GM19468 (cell line): Measurements from ENCODE around the gene CDKL2.

Experiments
- ATAC-seq: cut with Tn5 transposase; IDR thresholded peaks from one replicate; pipeline ENCODE4 v1.9.1; 2021; ENCODE audit warnings: mild to moderate bottlenecking, moderate library complexity, moderate number of reproducible peaks; ENCODE audit not compliant: unreplicated experiment; ENCODE audit errors: extremely low read depth

The CDKL2 gene

GRCh38 chr4:75643651-75644050 lies 13.3 kb upstream of the CDKL2 start:
- ATAC-seq: no peak

DNA sequence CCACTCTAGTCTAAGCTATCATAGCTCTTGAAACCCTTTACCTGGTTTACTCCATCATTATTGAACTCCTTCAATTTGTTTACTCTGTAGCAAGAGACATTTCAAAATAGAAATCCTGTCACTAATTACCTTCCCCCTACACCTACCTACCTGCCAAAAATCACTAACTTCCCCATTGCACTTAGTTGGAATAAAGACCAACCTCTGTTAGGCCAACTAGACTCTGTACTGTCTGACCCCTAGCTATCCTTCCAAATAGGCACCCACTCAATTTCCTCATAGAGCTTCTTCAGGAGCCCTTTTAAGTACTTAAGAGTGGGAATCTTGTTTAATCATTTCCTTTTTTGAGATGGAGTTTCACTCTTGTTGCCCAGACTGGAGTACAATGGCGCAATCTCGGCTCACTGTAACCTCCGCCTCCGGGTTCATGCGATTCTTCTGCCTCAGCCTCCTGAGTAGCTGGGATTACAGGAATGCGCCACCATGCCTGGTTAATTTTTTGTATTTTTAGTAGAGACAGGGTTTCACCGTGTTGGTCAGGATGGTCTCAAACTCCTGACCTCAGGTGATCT lies 8.9 kb upstream of the CDKL2 start:
- ATAC-seq: no peak

GRCh38 chr4:75637827-75638226 lies 7.5 kb upstream of the CDKL2 start:
- no peak for ATAC-seq

- no peak for ATAC-seq
These were observed 6.8 kb upstream of the CDKL2 start for GRCh38 chr4:75637176-75637575.

DNA sequence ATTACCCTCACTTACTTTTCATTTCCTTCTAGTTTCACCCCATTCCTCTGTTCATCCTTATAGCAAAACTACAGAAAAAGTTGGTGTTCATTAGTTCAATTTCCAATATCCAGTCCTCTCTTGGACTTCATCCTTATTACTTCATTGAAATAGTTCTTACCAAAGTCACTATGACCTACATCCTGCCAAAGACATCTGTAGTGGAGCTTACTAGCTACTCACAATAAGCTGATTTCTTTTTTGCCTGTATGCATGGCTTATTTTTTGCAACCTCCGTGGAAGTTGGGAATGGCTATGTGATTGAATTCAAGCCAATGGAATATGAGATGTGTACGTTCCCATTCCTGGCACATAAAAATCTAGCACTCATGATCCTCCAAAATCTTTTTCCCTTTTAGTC lies 4.6 kb upstream of the CDKL2 start:
- ATAC-seq: no peak

DNA sequence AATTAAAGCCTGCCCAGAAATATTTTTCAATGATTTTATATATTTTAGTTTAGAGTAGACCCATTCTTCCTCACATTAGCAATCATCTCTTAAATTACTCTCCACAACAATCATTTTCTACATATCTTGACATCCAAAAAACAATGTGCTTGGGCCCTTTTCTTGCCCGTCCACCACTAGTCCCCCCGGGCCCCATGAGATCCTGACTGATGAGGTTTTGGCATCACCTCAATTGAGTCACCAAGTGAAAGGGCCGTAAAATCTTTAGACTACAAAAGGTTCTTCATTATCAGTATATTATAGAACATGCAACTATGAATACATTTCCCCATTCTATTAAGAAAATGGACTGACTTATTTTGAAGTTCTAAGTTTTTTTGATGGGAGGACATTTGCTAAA lies 4.0 kb upstream of the CDKL2 start:
- no peak for ATAC-seq

DNA sequence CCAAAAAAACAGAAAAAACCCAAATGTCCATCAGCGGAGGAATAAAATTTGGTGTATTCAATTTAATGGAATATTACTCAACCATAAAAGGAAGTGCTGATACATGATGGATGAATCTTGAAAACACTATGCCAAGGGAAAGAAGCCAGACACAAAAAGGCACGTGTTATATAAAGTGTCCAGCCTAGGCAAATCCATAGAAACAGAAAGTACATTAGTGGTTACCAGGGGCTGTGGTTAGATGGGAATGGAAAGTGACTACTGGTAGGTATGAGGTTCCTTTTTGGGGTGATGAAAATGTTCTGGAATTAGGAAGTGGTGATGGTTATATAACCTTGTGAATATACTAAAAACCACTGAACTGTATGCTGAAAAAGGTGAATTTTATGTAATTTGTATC lies 3.5 kb upstream of the CDKL2 start:
- ATAC-seq: no peak

DNA sequence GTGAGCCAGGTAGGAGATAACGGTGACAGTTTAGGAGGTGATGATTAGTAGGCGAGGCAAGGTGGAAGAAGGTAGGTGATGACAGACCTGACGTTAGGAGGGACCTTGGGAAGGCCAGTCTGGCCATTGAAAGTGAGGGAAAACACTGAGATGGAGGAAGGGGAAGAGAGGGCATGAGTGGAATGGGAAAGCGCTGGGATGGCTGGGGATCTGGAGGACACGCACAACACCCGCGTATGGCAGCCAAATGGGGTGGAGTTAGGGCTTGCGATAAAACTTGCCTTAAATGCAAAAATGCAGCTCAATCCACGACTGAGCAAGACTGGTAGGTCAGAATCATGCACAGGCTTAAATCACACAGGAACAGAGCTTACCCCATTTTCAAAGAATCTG lies 605 bp upstream of the CDKL2 start:
- no peak for ATAC-seq

DNA sequence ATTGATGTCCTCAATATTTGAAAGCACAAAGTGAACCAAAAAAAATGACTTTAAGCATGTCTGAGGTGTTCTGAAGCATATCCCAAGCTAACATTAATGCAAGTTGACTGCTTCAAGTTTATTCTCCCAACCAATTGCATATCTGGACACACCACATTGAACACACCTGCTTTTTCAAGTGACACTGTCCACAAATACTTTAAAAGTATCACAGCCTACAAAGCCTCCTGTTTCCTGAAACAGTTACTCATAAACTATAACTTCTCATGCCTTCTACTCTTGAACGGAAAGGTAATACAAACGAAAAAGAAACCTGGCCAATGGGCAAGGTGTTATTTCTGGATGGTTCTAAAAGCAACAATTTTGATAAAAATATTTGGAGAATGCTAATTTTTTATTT lies 1.1 kb downstream of the CDKL2 start:
- ATAC-seq: no peak

- ATAC-seq: no peak
These were observed 7.3 kb downstream of the CDKL2 start for GRCh38 chr4:75623026-75623425.

GRCh38 chr4:75621715-75622114 lies 8.6 kb downstream of the CDKL2 start:
- no peak for ATAC-seq

DNA sequence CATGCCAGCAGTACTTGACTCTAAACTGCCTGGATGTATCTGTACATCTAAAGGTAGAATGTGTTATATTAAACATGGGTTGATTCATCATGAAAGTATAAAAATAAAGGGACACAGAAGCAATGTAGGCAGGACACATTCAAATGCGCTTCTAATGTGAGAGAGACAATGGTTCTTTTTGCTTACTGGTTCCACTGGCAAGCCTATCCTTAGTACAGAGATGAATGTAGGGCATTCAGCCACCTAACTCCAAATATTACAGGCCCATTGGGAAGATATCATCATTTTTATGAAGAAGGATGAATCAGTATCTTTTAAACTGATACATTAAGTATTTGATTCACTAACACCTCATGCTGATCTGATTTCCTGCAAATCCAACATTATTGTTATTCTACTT lies 18.0 kb downstream of the CDKL2 start:
- ATAC-seq: no peak

- no peak for ATAC-seq
These were observed 24.4 kb downstream of the CDKL2 start for GRCh38 chr4:75605928-75606327.

DNA sequence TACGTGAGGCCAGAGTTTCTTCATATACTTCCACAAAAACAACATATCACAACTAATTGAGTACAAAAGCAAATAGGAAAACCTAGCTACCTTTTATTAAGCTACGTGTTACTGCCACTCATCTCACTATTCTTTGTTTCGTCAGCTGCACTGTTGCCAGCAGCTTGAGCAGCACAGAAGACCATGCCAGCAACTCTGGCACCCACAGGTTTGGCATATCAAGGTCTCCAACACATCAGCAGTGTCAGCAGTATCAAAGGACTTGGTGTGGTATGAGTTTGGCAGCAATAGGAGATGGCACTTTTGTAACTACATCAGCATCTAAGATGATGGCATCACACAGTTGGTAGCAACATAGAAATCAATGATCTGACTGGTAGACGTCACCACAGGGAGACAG lies 30.7 kb downstream of the CDKL2 start:
- ATAC-seq: no peak

DNA sequence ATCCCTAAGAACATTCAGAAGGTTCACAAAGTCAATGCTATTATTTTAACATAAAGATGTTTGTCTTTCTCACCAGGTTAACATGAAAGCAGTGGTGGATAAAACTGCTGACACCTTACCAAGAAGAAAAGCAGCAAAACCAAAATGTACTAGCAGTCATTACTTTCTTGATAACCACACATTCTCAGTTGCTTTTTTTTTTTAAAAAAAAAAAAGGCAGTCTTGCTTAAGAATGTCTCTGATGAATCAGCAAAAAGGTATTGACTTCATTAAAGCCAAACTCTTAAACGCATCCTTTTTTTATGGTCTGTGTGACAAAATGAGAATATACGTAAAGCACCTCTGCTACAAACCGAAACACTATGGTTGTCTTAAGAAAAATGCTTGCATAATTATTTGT lies 31.9 kb downstream of the CDKL2 start:
- ATAC-seq: no peak

DNA sequence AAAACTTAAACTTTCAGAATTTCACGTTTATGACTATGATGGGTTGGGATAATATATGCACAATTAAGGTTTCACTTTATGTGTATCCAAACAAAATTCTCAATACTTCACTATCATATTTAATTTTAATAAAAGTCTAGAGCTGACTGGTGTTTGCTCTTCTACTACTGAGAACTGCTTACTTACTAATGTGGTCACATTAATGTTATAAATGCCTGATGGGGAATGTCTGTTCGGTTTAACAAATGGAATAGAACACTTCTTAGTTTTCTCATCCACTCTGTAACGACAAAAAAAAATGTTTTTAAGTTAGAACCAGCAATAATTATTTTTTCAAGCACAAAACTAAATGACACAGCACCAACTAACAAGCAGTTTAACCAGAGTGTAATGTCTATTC lies 34.3 kb downstream of the CDKL2 start:
- ATAC-seq: no peak

DNA sequence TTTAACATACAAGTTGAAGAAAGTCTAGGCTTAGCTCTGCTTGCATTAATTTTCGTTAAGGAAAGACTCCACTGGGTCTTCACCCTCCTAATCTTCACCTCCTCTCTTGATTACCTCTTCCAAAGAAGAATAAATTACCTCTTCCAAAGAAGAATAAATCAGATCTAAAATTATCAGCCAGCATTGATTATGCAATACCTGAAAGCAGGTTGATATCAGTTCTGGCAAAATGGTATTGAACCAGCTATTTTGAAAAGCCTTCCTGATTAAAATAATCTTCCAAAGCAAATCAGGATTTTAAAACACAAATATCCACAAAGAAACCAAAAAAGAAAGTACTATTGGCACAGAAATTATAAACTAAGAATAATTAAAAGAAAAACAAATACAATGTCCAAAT lies 36.9 kb downstream of the CDKL2 start:
- no peak for ATAC-seq

DNA sequence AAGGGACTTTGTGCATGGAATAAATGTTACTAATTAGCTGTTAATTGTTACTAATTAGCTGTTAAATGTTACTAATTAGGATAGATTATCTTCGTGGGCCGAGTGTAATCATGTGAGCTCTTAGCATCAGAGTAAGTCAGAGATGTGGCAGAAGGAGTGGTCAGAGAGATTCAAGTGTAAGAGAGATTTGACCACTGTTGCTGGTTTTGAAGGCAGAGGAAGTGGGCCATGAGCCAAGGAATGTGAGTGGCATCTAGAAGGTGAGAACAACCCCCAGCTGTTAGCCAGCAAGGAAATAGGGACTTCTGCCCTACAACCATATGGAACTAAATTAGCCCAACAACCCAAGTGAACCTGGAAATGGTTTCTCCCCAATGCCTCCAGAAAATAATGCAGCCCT lies 46.3 kb downstream of the CDKL2 start:
- no peak for ATAC-seq

- no peak for ATAC-seq
These were observed 62.6 kb downstream of the CDKL2 start for GRCh38 chr4:75567725-75568124.

DNA sequence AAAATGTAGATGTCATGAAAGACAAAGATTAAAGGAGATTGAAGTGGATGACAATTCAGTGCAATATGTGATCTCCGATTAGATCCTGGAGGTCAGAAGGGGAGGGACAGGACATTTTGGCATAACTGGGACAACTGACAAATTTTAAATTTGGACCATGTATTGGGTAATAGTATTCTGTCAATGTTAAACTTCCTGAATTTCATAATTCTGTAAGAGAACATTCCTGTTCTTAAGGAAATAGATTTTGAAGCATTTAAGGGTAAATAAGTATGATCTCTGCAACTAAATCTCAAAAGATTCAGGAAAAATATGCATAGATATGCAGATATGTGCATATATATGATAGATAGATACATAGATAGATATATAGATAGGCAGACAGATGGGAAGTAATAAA lies 63.4 kb downstream of the CDKL2 start:
- ATAC-seq: no peak

DNA sequence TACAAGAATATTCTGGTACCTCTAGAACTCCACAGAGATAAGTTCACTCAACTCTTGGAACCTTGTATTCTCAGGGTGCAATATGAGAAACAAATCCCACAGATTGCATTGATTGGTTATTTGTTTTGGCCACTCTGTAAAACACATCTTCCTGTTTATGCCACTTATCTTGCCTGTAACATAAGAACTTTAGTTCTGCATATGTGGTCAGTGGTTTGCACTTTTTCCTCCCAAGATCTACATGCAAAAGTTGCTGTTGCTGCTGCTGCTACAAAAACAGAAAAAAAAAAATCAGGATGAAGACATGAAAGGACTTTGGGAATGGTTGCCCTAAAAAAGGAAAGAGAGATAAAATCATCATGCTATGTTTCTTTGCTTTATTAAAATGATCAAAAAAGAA lies 64.8 kb downstream of the CDKL2 start:
- ATAC-seq: no peak

DNA sequence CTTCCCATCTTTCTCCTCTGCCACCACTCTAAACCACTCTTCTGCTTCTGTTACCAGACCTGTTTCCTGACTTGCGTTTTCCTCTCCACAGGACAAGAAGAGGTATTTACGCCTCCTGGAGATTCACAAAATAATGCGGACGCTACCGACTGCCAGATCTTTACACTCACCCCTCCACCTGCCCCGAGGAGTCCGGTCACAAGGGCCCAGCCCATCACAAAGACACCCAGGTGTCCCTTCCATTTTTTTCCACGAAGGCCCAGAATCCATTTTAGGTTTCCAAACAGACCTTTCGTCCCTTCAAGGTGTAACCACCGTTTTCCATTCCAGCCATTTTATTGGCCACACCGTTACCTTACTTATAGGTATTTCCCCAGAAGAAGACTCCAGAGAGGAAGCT lies 66.3 kb downstream of the CDKL2 start:
- ATAC-seq: no peak

- ATAC-seq: no peak
These were observed 68.5 kb downstream of the CDKL2 start for GRCh38 chr4:75561789-75562188.
